ENCODE measurements around the gene MBP. TPM values are rescaled to one million over a fixed set of nuclear protein-coding genes. Genes with fewer than 3 reads are reported as not detected.
"Not testable (repeated sequence)": the region's sequence is repeated elsewhere in the genome, so short reads cannot be mapped to it uniquely, and the experiment has no call there.

MBP gene
- total RNA-seq, 1 donor from 2014 or later: 0.53 TPM

DNA sequence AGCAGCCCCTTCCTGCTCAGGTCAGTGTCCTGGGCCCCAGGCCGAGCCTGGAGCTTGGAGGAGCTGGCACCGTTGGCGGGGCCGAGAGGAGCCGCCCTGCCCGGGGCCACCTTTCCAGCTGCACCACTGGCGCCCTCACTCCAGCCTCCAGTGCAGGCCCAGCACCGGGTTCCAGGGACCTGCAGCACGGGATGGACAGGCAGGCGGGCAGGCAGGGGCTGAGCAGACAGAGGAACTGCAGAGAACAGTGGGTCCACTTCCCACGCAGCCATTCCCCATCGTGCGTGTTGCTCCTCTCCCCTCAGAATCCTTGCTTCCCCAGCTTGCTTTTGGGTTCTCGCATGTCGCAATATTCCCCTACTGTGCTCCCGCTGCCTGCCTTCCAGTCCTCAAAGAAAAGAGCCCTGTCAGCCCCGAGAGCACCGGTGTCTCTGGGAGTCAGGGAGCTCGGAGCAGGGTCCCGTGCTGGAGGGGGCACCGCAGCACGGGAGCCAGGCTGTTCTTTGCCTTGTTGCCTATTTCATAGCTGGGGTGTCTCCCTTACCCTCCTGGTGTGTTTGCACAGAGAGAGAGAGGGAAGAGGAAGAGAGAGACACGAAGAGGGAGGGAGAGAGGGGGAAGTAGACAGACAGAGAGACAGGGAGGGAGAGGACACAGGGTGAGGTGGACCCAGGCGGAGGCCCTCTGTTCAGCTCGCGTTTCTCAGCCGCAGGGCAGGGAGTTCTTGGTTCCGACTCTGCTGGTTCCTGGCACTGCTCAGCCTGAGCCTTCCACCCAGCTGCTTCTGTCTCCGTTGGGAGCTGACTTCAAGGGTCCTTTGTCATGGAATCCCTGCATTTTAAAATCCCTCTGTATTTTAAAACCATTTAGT is 126.0 kb downstream of the MBP start:
- no peak for DNase-seq (ENCODE audit: low read depth, low spot score)

DNA sequence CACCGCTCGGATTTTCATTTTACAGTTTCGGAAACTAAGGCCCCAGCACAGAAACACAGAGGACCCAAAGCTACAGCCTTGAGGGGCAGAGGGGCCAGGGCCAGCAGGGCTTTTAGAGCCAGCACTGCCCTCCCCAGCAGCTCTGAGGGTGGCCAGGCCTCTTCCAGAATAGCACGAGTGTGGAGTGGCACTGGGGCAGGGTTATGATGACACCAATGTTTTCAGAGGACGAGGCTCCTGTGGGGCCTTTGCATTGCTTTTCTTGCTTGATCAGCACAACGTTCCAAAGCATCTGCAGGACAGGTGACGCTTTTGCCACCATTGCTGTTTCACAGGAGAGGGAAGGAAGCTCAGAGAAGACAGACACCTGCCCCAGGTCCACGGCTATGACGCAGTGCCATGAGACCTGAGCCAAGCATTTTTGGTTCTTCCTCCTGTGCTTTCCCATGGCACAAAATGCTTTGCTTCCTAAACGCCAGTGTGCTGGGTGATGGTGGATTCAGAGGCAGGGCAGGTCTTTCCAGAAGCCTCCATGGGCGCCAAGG is 126.9 kb downstream of the MBP start:
- no peak for DNase-seq (ENCODE audit: low read depth, low spot score)

DNA sequence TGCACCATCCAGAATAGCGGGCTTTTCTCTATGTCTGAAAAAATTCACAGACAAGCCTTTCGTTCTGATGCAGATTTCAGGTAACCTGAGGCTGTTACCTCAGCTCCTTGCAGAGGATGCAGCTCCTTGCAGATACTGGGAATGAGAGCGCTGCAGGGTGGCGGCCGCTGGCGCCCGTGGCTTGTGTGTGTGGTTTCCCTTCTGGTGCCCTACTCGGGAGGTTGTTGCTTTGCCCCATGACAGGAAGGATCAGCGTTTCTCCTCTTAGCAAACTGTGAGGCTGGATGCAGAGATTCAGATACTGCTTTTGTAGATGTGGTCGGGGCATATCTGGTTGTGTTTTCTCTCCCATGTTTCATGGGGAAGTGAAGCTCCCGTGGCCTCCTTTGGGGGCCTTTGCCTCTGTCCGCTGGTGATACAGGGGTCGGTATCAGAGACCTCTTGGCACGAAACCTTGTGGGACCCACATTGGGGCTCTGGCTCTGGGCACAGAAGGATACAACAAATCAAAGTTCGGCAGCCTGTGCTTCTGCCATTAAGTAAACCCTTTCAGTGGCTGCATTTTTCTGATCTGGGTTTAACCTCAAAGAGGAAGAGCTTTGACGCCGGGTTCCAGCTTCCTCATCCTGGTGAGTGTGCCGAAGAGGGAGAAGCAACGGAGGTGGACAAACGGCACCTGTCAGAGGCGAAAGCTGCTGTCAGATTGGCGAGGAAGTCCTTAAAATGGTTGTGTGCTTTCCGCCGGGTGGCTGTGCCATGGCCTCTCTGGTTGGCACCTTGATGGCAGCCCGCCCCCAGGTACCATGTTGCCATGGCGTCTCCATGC is 127.8 kb downstream of the MBP start:
- DNase-seq (ENCODE audit: low read depth, low spot score): no peak

DNA sequence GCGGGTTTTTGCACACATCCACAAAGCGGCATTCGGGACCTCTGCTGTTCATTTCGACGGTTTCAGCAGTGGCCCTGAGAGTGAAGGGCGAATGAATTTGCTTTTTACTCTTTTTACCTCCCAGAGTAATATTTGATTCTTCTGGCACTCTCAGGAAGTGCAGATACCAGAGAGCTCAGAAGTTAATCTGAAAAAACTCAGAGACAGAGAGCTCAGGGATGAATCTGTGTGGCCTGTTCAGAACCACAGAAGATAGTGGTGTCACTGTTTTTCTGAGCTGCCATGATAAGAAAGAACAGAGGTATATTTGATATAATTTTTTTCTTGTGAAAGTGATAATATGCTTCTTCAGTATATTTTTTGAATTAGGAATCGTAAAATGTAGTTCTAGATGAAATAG is 129.3 kb downstream of the MBP start:
- no peak for DNase-seq (ENCODE audit: low read depth, low spot score)

DNA sequence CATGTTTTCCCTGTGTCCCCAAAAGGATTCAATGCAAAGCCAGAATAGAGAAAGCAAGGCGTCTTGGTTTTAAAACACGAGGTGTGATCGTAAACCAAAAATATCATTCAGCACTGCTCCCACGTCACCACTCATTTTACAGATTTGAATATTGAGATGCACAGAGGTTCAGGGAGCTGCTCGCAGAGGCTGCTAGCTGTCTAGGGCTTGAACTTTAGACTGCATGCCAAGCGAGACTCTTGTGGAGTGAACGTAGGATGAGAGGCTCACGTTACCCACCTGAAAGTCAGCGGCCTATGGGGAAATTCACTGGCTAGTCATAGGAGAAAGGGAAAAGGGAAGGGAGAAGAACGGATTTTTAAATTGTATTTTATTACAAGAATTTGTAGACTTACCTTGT is 130.1 kb downstream of the MBP start:
- DNase-seq (ENCODE audit: low read depth, low spot score): no peak

DNA sequence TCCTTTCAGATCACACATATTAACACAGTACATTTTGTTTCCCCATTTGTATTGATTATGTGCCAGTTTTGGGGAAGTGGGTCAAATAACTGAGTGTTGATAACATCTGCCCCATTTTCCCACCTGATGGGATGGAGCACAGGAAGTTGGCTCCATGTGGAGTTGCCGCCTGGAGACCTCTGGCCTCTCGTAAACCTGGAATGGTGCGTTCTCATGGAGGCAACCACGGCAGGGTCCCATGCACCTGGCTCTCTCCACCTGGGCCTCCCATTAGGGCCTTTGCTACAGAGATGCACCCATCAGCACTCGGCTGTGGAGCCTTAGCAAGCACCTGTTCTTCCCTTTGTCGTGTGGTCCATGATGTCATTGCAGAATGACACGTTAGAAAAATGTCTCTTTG is 130.6 kb downstream of the MBP start:
- no peak for DNase-seq (ENCODE audit: low read depth, low spot score)

DNA sequence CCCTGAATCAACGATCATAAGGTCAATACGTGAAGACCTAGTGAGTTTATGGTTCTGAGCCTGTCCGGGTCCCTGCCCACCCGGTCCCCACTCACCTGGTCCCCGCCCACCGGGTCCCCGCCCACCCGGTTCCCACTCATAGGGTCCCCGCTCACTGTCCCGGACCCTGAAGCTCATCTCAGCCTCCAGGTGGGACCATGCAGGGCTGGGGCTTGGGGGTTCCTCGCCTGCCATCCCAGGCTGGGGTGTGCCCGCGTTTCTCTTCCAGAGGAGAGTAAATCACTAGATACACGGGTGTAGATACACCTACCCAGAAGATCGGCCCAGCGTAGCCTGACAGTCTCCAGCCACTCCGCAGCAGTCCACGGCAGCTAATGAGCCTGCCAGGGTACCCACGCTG is 131.5 kb downstream of the MBP start:
- DNase-seq (ENCODE audit: low read depth, low spot score): no peak

DNA sequence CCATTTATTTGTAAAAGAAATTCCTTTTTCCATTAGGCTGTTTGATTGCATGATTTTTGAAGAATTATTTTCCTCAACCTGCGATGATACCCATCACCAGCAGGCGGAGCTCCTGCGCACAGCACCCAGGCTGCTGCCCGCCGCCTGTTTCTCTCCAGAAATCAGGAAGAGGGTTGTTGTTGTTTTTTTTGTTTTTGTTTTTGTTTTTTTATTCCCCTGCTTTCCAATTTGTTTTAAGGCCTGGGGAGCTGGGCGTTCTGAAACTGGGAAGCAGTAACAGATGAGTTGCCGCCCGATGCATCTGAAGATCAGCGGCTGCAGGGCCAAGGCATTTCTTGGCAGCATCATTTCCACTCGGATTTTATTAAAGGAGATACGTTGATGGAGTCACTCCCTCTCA is 132.1 kb downstream of the MBP start:
- no peak for DNase-seq (ENCODE audit: low read depth, low spot score)

DNA sequence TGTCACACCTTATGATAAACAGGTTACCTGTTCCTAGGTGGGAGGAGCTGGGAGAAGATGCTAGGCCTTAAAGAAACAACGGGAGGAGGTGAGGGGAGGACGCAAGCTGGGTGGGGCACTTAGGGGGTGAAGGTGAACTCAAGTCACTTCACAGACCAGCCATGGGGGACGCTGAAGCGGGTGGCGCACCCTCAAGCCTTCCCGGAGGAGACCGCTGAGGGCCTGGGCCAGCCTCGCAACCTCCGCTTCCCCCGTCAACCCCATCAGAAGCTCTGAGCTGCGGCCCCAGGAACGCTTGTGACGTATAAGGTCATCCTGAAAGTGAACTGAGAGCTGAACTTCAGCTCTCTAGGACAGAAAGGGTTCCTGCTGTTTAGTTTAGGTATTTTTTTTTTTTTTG is 133.5 kb downstream of the MBP start:
- DNase-seq (ENCODE audit: low read depth, low spot score): no peak

DNA sequence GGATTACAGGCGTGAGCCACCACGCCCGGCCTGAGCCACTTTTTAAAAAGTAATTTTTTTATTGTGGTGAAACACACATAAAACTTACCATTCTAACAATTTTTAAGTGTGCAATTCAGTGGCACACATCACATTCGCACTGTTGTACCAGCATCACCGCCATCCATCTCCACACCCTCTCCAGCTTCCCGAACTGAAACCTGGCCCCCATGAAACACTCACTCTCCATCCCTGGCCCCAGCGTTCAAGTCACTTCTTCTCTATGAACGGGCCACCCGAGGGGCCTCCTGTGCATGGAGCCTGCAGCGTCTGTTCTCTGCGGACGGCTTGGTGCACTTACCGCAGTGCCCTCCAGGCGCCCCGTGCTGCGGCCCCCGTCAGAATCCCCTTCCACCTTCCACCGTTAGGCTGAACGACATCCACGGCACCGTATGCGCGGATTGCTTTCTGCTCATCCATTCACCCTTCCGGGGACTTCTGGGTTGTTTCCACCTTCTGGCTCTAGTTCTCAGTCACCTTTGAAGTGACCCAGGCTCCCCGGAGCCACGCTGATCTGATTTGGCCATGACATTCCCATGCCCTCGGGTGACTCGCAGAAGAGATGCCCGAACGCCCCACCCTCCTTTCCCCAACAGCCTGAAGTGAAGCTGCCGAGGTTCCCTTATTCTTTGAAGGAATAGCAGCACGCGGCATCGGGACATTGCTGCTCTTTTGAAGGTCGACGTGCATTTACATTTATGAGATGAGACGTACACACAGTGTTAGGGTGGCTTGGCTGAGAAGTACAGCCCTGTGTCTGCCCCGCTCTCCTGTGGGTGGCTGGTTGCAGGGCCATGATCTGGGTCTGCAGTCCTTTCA is 134.4 kb downstream of the MBP start:
- no peak for DNase-seq (ENCODE audit: low read depth, low spot score)

DNA sequence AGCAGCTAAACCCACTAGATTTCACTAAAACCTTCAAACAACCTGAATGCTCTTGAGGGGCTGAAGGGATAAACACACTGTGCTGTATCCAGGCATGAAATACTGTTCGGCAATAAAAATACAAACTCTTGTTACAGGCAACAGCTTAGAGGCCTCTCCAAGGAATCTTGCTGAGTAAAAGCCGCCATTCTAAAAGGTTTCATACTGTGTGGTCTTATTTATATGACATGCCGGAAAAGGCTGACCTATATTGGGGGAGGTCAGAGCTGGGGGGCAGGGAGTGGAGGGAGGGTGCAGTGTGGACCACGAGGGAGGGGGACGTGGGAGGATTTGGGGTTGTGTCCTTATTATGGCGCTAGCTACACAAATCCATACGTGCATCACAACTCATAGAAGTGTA is 136.2 kb downstream of the MBP start:
- no peak for DNase-seq (ENCODE audit: low read depth, low spot score)

DNA sequence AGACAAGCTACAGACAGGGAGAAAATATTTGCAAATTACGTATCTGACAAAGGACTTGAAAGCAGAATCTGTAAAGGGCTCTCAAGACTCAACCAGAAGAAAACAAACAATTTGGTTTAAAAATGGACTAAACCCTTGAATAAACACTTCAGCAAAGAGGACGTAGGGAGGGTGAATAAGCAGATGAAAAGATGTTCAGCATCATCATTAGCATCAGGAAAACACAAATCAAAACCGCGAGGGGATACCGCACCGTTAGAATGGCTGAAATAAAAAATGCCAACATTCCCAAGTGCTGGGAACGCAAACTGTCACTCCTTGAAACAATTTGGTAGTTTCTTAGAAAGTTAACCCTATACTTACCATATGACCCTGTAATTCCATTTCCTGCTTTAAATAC is 136.7 kb downstream of the MBP start:
- no peak for DNase-seq (ENCODE audit: low read depth, low spot score)

DNA sequence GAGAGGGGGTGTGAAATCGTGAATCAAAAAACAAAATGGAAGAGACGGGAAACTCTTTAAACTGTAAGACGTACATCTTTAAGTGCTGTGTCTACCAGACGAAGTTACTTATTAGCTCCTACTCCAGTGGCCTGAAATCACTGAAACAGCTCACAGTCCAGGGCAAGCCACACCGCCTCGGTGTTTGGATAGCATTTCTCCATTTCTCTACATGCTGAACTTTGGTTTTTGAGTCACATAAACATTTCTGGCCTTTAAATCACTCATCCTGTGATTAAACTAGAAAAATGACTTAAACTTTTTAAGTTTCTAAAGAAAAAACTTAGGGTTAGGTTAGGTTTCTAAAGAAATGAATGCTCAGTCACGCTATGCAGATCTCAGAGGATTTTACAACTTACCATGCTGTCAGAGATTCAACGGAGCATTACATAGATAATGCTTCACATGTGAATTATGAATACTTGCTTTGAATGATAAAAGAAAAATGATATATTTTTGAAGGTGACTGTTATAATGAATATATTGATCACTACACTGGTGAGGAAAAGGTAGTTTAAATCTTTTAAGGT is 138.4 kb downstream of the MBP start:
- no peak for DNase-seq (ENCODE audit: low read depth, low spot score)

DNA sequence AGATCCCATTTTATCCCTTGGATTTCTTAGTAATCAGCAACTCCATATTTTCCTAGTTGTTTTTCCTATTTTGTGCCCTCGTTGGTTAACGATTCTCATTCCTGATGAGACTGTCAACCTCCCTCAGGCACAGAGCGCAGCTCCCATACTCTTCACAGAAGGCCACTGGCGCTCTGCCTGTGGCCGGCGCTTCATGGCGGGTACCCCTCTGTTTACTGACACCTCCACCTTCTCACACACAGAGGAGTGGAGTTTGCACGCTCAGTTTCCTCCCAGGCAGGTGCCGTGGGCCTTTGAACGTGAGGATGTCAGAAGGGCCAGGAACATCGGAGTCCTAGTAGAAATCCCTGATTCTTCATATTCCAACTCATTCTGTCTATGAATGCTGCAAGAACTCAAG is 139.0 kb downstream of the MBP start:
- DNase-seq (ENCODE audit: low read depth, low spot score): no peak

DNA sequence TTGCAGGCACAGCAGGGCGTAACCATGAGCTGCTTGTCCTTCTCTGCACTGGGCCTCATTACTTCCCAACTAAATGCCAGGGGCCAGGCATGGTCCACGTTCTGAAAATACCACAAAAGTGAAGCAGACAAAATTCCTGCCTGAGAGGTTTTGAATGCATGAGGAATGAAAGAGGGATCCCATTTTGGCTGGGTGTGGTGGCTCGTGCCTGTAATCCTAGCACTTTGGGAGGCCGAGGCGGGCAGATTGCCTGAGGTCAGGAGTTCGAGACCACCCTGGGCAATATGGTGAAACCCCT is 139.5 kb downstream of the MBP start:
- no peak for DNase-seq (ENCODE audit: low read depth, low spot score)

DNA sequence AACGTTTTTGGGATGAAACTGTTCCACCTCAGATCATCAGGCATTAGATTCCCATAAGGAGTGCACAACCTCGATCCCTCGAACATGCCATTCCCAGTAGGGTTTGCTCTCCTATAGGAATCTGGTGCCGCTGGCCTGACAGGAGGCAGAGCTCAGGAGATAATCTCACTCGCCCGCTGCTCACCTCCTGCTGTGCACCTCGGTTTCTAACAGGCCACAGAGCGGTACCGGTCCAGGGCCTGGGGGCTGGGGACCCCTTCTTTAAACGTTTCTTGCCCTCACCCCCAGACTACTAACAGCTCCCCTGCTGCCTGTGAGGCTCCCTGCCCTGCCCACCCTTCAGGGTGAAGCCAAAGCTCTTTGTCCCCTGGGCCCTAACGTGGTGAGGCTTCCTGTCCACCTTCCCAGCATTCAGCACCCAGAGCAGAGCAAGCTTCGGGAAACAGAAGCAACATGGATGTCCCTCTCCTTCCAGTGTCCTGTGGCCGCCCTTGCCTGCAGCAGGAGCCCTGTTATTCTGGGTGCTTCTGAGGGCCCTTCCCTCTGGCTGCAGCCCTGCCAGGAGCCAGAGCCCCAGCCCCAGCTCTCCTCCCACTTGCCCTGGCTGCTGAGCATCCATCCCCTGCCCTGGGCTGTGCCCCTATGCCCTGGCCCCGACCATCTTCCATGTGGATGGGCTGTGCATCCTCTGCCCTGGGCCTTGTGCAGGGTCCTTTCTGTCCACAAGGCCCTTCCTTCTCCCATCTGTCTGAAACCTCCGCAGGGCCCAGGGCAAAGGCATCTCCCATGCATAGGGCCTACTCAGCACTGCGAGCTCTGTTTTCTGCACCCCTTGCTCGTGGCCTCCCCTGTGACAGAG is 140.1 kb downstream of the MBP start:
- no peak for DNase-seq (ENCODE audit: low read depth, low spot score)

DNA sequence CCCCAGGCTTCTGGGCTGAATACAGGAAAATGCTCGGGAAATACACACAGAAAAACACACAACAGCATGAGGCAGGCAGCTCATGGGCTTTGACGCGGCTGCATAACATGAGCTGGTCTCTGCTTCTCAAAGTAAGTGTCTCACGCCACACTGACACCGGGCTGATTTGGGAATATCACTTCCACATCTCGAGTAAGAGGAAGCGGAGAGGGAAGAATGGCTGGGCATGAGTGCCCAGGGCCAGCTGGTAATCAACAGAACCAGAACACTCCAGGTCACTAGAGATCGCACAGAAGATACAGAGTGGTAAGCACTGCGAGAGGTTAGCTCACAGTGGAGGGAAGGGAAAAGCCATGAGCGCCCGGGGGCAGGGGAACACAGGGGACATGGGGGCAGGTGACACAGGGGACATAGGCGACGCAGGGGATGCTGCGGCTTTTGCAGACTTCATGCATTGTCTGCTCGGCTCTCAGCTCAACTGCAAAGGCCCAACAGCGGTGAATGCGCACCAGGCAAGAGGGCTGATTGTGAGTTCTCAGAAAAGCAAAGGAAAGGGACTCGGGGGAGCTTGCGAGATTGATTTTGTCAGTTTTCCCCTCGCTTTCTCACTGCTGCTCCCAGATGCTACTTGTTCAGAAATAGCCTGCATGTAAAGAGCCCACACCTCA is 141.4 kb downstream of the MBP start:
- DNase-seq (ENCODE audit: low read depth, low spot score): no peak

DNA sequence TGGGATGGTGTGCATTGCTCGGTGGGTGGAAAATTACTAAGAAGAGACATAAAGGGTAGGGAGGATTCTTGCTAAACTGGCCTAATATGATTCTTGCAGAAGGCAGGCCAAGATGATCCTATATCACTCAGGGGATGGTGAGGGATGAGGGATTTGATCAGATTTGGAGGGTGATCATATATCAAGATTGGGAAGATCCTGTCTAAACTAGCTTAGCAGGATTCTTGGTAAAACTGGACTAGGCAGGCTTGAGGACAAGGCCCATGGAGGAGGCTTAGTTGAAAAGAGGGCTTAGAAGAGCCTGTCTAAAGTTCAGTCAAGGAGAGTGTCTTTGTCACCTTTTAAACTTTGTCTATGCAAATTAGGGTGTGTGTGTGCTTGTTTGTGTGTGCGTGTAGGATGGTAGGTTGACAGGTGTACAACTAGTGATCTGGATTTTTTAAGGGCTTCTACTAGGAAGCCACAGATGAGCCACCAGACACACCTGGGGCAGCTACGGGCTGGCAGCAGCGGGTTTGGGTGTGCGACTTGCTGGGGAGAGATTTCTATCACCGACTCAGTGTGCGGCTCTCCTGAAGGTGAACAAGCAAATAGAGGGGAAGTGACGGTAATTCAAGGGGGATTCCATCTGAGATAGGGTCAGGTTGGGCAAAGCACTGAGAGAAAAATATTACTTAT is 142.1 kb downstream of the MBP start:
- not testable (repeated sequence) for DNase-seq (ENCODE audit: low read depth, low spot score)

DNA sequence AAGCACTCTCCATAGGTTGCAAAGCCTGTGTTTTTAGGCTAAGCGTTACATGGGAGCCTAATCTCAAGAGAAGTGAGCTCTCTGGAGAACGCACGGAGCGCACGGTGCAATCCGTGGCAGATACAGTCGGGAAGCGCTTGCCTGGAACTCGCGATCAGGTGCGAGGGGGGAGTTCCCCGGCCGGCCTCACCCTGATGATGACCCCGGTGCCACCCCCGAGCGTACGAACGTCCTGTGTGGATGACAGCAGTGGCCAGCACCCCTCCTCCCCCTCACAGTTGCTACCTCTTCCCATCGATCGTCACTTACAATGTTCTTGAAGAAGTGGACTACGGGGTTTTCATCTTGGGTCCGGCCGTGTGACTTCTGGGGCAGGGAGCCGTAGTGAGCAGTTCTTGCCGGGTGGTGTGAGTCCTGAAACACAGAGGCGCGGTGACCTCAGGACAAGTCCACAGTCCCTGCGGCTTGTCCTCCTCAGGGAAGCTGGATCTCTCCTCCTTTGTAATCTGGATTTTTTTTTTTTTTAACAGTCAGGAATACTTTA is 142.9 kb downstream of the MBP start:
- no peak for DNase-seq (ENCODE audit: low read depth, low spot score)
